Measurements from ENCODE around the gene ZNF483.

DNA sequence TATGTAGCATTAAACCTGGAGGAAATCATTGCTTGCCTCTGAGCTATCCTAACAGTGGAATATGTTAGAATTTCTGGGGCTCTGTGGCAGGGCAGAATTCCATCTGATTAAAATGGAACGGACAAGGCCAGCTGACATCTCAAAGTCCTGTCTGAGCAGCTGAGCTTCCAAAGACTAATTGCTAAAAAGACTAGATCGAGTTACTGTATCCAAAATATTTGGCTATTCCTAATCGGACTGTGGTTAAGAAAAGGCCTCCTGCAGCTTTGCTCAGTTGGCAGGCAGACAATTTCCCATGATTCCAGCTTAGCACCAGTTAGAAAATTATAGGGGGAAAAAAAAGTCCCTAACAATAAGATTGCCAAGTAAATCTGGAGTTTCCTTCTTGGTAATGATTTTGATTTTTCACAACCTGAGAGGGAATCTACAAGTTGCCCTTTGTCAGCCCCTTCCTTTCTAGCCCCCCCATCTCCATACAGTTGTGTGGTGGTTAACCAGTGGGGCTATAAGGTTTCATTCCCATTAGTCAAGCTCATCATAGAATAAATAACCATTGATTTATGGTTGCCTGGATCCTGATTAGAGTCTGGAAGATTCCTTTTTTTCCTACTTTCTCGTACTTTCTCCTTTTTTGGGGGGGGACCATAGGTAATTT, 48.1 kb downstream of the ZNF483 start:
- TF ChIP-seq YY1 (IDR thresholded peaks at IDR 0.05; ENCODE audit: insufficient read depth, insufficient read length): no peak
- no peak for TF ChIP-seq ZNF274 (IDR thresholded peaks at IDR 0.05; ENCODE audit: low read depth, low read length)
- TF ChIP-seq SUZ12 (IDR thresholded peaks at IDR 0.05; ENCODE audit: extremely low read depth, insufficient read depth, insufficient read length): no peak
